Measurements from ENCODE around the gene NF1. TPM values are rescaled to one million over a fixed set of nuclear protein-coding genes. Genes with fewer than 3 reads are reported as not detected.

Gene NF1
- total and polyA plus RNA-seq, 8 donors, result 45.0 to 57.7 (median 52.0) TPM

DNA sequence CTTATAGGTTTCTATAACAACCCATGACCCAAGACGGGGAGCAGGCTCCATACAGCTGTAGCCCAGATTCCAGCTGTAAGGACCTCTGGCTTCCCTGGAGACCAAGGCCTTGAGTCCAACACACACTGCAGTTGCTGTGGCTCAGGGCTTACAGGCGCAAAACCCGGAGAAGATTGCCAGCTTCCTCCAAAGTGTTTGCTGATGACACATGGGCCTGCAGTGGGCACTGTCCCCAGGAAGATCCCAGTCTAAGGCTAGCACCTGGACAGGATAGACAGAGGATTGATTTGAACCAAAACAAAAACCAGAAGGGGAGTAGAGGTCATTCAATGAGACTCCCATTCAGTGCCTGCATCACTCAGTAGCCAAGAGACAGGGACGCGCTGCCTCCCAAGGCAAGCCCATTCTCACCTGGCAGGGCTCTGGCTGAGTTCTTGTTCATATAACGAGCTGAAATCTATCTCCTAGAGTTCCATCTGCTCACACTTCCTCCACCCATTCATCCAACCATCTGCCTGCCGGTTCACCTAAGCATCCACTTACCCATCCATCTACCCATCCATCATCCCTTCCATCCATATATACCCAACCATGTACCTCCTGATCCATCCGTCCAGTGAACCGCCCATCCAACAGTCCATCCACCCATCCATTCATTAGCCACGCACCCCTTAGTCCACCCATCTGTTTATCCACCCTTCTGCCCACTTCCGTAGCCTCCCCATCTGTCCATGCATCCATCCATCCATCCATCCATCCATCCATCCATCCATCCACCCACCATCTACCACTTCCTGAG is 306.9 kb downstream of the NF1 start:
- TF ChIP-seq, protein P1, sequence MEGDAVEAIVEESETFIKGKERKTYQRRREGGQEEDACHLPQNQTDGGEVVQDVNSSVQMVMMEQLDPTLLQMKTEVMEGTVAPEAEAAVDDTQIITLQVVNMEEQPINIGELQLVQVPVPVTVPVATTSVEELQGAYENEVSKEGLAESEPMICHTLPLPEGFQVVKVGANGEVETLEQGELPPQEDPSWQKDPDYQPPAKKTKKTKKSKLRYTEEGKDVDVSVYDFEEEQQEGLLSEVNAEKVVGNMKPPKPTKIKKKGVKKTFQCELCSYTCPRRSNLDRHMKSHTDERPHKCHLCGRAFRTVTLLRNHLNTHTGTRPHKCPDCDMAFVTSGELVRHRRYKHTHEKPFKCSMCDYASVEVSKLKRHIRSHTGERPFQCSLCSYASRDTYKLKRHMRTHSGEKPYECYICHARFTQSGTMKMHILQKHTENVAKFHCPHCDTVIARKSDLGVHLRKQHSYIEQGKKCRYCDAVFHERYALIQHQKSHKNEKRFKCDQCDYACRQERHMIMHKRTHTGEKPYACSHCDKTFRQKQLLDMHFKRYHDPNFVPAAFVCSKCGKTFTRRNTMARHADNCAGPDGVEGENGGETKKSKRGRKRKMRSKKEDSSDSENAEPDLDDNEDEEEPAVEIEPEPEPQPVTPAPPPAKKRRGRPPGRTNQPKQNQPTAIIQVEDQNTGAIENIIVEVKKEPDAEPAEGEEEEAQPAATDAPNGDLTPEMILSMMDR (IDR thresholded peaks at IDR 0.05), result no peak
- no peak overlapping the region for H3K27ac ChIP-seq

DNA sequence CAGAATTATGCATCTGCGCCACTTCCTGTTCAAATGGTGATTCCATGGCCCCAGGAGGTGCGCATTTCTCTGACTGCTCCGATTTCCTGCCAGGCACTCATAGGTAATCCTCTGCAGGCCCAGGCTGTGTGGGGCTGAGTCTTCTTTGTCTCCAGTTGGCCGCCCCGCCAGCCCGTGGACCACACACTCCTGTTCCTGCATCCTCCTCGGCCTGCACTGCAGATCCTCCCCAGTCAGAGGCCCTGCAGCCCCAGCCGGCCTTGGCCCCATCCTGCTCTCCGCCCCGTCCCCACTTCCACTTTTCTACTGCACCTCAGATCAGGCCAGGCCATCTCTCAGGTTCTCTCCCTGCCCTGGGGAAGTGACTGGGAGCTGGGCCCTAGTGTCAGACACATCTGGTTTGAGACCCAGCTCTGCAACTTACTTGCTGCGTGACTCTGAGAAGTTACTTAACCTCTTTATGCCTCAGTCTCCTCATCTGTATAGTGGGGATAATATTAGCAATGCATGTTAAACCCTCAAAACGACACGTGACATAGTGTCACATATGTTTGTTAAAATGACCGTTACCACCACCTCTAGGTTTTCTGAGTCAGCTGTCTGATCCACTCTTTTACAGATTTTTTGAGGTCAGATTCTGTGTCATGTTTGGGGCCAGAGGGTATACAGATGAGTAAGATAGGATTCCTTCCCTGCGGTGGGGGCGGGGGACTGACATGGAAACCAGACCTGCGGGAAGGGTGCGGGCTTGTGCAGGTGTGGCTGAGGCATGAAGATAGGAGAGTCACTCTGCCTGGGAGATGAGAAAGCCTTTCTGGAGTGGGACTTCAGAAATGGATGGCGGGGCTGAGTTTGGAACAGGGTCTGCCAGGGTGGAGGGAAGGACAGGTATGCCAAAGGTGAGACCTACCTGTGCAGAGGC is 309.5 kb downstream of the NF1 start:
- ATAC-seq, result no peak
- Histone ChIP-seq H3K27ac (no peak overlapping the region), H3K4me3 (no peak overlapping the region), H3K36me3 (no peaks in the 10 kb centered on the region), H3K9me3 (no peaks in the 10 kb centered on the region), H3K4me1 (no peaks in the 10 kb centered on the region), H3K27me3 (peaks cover 0 to 10% of the 10 kb centered on the region in 2 donors)
- TF ChIP-seq, protein P1 (IDR thresholded peaks at IDR 0.05), result no peak
- DNase-seq, result no peak
- intact Hi-C loops (cut with DNase I), result no loop called here

More for the DNA sequence above, 306.9 kb downstream of the NF1 start:
- H3K27me3 ChIP-seq, result peaks cover 0 to 16% of the 10 kb centered on the region in 2 donors
- intact Hi-C loops (cut with DNase I), result no loop called here
- no peak overlapping the region for H3K4me3 ChIP-seq
- no peak for DNase-seq
- H3K9me3 ChIP-seq, result no peaks in the 10 kb centered on the region
- H3K4me1 ChIP-seq, result no peaks in the 10 kb centered on the region
- H3K36me3 ChIP-seq, result no peaks in the 10 kb centered on the region
- ATAC-seq, result no peak

DNA sequence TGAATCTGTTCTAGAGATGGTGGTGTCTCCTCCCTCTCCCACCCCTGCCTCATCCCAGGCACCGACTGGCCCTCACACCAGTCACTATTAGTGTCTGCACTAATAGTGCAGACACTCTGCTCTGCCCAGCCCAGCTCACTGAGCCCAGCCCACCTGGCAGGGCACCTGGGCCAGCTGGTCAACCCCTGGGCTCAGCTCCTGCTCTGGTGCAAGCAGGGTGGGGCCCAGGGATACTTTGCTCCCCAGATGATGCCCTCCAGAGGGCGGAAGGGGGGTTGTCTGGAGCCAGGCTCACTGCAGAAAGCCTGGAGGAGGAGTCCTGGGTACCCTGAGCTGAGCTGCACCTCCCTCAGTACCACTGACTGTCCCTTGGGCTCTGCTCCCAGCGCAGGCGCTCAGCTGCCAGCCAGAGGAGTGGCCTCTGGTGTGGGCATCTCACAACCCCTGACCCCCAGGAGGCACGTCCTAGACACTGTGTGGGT is 311.2 kb downstream of the NF1 start:
- Histone ChIP-seq H3K4me1 (no peaks in the 10 kb centered on the region), H3K27ac (no peak overlapping the region), H3K36me3 (no peaks in the 10 kb centered on the region), H3K27me3 (no peaks in the 10 kb centered on the region), H3K4me3 (no peak overlapping the region), H3K9me3 (no peaks in the 10 kb centered on the region)
- ATAC-seq, result no peak
- intact Hi-C loops (cut with DNase I), result no loop called here
- DNase-seq, result no peak
- TF ChIP-seq, protein P1 (IDR thresholded peaks at IDR 0.05), result no peak

DNA sequence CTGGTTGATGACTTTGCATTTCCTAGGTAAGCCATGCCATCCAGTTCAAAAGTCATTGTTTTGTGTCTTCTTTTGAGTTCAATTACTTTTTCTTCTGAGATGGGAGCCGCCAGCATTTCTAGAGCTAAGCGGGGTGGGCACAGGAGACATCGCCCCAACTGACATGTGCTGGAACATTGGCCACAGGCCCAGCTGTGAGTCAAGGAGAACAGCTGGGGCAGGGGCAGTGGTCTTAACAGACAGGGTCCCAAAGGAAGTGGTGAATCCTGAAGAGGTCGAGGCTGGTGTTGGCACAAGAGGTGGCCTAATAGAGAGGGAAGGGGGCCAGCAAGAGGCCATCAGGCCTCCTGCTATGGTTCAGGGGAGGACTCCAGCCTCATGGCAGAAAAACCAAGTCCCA is 313.8 kb downstream of the NF1 start:
- intact Hi-C loops (cut with DNase I), result no loop called here
- ATAC-seq (no peak), DNase-seq (no peak)
- no peaks in the 10 kb centered on the region for H3K27me3 ChIP-seq
- H3K9me3 ChIP-seq, result no peaks in the 10 kb centered on the region
- no peak overlapping the region for H3K27ac ChIP-seq
- TF ChIP-seq, protein P1 (IDR thresholded peaks at IDR 0.05), result no peak
- peaks cover 0 to 1% of the 10 kb centered on the region in 2 donors for H3K4me1 ChIP-seq
- no peaks in the 10 kb centered on the region for H3K36me3 ChIP-seq
- H3K4me3 ChIP-seq, result no peak overlapping the region
